GM12872 (cell line): ENCODE data around the gene KIF3A.

Experiments used
- CTCF ChIP-seq: IDR thresholded peaks from 3 replicates; pipeline ENCODE4 v1.5.1; 2011; ENCODE audit warnings: low read depth, mild to moderate bottlenecking, low read length, moderate library complexity; ENCODE audit not compliant: insufficient read depth

Gene KIF3A

GRCh38 chr5:132665574-132666080, 71.7 kb downstream of the KIF3A start:
- TF ChIP-seq CTCF, result no peak

- no peak for TF ChIP-seq CTCF
Observed at GRCh38 chr5:132664696-132665209, 72.6 kb downstream of the KIF3A start.

- no peak for TF ChIP-seq CTCF
Observed at GRCh38 chr5:132663771-132664695, 73.3 kb downstream of the KIF3A start.

- peak; percentile 27; the same call in 1 of the 3 replicates for TF ChIP-seq CTCF
Observed at GRCh38 chr5:132662925-132663770, 74.2 kb downstream of the KIF3A start.

- TF ChIP-seq CTCF, result no peak
Observed at GRCh38 chr5:132662004-132662401, 75.3 kb downstream of the KIF3A start.

GRCh38 chr5:132661231-132662003, 75.9 kb downstream of the KIF3A start:
- TF ChIP-seq CTCF, result 0 out of 3 replicates have a peak, but pooled peaks have one; percentile 17
